GM12873 (cell line): ENCODE data around the gene FIGNL1.

Experiments used
- TF ChIP-seq, protein P1 (sequence below): IDR thresholded peaks from 2 replicates; pipeline ENCODE4 v1.5.1; 2012; ENCODE audit warnings: low read depth, mild to moderate bottlenecking, moderate library complexity, low read length, control low read depth; ENCODE audit not compliant: insufficient read depth; ENCODE audit errors: missing control alignments

FIGNL1 gene

DNA sequence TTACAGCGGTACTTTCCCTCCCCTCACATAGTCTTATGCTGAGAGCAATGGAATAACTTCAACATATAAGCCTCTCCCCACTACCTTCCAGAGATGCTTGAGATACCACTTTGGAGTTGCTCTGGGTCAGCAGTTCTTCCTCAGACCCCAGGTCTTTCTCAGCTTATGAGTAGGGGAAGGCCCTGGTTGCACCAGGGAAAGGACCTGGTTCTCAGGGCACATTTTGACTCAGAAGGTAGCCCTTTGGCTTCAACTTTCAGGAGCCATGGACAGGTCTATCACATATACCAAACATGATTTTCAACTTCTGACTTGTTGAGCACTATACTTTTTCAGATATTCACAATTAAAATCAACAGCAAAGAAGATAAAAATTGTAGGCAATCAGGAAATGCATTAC, 11.5 kb upstream of the FIGNL1 start:
- TF ChIP-seq, protein P1, sequence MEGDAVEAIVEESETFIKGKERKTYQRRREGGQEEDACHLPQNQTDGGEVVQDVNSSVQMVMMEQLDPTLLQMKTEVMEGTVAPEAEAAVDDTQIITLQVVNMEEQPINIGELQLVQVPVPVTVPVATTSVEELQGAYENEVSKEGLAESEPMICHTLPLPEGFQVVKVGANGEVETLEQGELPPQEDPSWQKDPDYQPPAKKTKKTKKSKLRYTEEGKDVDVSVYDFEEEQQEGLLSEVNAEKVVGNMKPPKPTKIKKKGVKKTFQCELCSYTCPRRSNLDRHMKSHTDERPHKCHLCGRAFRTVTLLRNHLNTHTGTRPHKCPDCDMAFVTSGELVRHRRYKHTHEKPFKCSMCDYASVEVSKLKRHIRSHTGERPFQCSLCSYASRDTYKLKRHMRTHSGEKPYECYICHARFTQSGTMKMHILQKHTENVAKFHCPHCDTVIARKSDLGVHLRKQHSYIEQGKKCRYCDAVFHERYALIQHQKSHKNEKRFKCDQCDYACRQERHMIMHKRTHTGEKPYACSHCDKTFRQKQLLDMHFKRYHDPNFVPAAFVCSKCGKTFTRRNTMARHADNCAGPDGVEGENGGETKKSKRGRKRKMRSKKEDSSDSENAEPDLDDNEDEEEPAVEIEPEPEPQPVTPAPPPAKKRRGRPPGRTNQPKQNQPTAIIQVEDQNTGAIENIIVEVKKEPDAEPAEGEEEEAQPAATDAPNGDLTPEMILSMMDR = no peak

DNA sequence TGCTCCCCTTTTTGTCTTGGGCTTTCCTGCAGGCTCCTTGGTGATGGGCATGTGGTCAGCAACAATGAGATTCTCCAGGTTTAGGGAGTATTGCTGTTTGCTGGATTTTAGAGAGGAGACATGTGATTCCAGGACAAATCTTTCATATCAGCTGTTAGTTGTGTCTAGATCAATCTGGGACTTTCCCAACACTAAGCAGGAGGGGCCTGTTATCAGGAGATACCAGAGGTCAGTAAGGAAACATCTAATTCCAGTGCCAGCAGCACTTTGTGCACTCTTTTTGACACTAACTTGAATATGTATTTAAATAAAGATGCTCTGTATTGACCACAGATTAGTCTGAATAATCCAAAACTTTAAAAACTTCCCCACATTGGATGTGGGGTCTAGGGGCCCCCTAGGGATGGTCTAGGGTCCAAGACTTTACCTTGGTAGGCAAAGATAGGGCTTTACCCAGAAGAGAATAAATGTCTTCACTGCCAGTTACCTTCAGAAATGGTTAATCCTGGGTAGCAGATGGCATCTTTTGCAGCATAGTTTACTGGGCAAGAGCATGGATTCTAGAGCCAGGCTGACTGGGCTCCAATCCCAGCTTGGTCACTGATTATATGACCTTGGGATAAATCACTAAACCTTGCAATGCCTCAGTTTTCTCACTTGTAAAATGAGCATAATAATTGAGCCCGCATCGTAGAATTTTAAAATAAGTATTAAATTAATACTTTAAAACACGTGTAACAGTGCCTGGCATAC, 6.4 kb upstream of the FIGNL1 start:
- TF ChIP-seq, protein P1 = no peak

DNA sequence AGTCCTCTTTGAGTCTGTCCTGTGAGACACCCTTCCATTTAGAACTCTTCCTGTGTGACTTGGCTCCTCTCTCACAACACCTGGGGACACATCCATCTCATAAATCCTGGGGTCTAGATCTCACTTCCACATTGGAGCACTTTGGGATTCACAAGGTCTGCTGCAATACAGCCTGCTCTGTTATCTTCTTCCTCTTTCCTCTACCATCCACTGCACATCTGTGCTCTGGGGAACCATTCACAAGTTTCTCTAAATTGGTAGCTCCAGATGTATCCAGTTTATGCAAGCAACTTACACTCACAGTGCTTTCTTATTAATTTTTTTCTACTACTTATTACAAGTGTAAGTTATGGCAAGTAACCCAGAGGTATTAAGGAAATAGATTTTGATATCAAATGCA, 5.5 kb upstream of the FIGNL1 start:
- TF ChIP-seq, protein P1 = no peak

DNA sequence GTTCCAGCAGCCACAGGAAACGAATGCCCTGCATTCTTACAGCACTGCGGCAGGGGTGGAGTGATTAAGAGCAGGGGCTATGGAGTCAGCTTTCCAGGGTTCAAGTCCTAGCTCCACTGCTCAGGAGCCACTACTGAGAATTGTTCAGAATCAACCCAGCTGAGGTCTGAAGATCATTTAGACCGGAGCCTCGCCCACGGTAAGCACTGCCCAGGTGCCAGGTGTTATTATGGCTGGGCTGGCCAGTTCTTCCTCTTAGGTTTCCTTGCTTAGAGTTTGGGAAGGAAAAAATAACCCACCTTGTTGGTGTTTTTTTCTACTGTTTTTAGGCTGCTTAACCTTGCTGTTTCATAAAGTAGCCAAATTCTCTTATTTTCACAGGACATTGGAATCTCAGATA, 4.8 kb upstream of the FIGNL1 start:
- TF ChIP-seq, protein P1 = no peak

DNA sequence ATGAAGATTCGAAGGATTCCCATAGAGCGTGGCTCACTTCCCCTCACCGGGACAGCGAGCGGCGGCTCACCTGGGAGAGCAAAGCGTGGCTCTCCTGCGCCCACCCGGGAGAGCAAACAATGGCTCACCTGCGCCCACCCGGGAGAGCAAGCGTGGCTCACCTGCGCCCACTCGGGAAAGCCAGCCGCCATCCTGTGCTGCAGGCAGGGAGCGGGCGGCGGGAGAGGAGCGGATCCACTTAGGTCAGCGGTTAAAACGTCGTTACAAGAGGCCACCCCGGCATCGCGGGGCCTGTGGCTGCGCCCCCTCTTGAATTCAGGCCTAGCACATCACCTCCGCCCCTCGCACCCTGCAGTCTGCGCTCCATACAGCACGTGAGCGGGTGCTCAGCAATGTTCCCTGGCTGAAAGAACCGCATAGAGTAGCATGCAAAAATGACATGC, 461 bp upstream of the FIGNL1 start:
- TF ChIP-seq, protein P1 = no peak

DNA sequence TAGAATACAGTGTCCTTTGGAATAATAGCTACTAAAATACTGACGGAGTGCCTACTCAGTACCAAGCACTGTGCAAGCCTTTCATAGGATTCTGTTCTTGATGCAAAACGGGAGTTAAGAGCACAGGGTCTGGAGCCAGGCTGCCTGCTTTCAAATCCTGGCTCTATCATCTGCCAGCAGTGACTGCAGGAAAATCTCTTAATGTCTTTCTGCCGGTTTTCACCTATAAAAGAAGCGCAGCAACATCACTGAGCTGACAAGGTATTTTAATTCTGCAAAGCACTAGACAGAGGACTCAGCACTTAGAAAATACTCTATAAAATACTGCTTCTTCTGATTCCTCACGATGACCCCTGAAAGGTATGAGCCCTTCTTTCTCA, 659 bp downstream of the FIGNL1 start:
- TF ChIP-seq, protein P1 = no peak

DNA sequence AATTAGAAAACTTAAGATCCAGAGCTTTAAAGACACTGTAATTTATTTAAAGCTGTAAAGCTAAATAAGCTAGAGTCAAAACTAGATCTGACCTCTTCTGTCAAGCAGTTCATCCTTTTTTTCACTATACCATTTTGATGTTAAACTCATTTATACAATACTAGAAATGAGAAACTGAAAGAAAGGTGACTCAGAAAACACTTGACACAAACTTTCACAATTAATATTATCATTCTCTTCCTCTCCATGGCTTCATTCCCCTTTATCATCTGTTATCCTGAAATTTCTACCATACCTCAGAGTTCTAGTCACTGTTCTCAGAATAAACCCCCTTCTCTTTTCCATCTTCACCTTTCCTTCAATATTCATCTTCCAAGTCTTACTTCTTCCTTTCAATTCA, 1.3 kb downstream of the FIGNL1 start:
- TF ChIP-seq, protein P1 = no peak
